Esophagus muscularis mucosa (tissue), 3 donors: ENCODE data around the gene TMF1.
A peak's percentile ranks its signal among the peaks of the same experiment; 100 is the strongest.

Experiments
- POLR2A ChIP-seq: fragments of 450-650 bp; IDR thresholded peaks from one replicate; pipeline ENCODE4 v1.6.1; 2017; ENCODE audit warnings: antibody characterized with exemption, moderate library complexity, mild to moderate bottlenecking, low read depth
- POLR2AphosphoS5 ChIP-seq, 2 donors: sonication (generic); formaldehyde crosslinking; IDR thresholded peaks; one replicate each; pipeline ENCODE4 v1.6.1; 2017; ENCODE audit warnings: antibody characterized with exemption in 2 of 2
- TF ChIP-seq, protein P1 (sequence below), 3 experiments: fragments of 200-600 bp in 2 of 3; fragments of 450-650 bp in 1 of 3; sonication (generic) in 2 of 3; IDR thresholded peaks; one replicate each; pipeline ENCODE4 v1.5.1; 2017 to 2019; ENCODE audit warnings: antibody characterized with exemption in 3 of 3, mild to moderate bottlenecking in 2 of 3, moderate library complexity in 1 of 3

GRCh38 chr3:68972358-68972979 is 79.7 kb downstream of the TMF1 start:
- no peak for TF ChIP-seq POLR2A
- TF ChIP-seq, protein P1, sequence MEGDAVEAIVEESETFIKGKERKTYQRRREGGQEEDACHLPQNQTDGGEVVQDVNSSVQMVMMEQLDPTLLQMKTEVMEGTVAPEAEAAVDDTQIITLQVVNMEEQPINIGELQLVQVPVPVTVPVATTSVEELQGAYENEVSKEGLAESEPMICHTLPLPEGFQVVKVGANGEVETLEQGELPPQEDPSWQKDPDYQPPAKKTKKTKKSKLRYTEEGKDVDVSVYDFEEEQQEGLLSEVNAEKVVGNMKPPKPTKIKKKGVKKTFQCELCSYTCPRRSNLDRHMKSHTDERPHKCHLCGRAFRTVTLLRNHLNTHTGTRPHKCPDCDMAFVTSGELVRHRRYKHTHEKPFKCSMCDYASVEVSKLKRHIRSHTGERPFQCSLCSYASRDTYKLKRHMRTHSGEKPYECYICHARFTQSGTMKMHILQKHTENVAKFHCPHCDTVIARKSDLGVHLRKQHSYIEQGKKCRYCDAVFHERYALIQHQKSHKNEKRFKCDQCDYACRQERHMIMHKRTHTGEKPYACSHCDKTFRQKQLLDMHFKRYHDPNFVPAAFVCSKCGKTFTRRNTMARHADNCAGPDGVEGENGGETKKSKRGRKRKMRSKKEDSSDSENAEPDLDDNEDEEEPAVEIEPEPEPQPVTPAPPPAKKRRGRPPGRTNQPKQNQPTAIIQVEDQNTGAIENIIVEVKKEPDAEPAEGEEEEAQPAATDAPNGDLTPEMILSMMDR (IDR thresholded peaks at IDR 0.05): peak; percentile 53 to 70 (median 54)
- no peak for TF ChIP-seq POLR2AphosphoS5 (IDR thresholded peaks at IDR 0.05)
